ENCODE measurements around the gene DHX16. TPM values are rescaled to one million over a fixed set of nuclear protein-coding genes. Genes with fewer than 3 reads are reported as not detected.
A peak's percentile ranks its signal among the peaks of the same experiment; 100 is the strongest.
"Not testable (repeated sequence)": the region's sequence is repeated elsewhere in the genome, so short reads cannot be mapped to it uniquely, and the experiment has no call there.

Gene DHX16
- 16.8 TPM for total RNA-seq
- polyA plus RNA-seq, result 29.5 TPM

- H3K4me1 ChIP-seq (ENCODE audit: insufficient read depth), result peaks cover 2% of the 10 kb centered on the region
- H3K36me3 ChIP-seq (ENCODE audit: insufficient read depth), result no peaks in the 10 kb centered on the region
- peak; percentile 93 for DNase-seq (ENCODE audit: extremely low spot score)
- H3K4me3 ChIP-seq (ENCODE audit: low read depth, low read length), result peak within 1 kb of the TSS; percentile 86
- under 1% methylated on average over 57 of the region's 57 CpGs for WGBS
- no peak within 1 kb of the TSS for H3K27ac ChIP-seq (ENCODE audit: low read depth)
These were observed at the start of gene DHX16 for GRCh38 chr6:30672445-30673253. DHX16 (minus strand) TSS chr6:30673006; CDS start chr6:30672841, 165 bp downstream.

- not testable (repeated sequence) for DNase-seq (ENCODE audit: extremely low spot score); H3K36me3 ChIP-seq (ENCODE audit: insufficient read depth); H3K4me1 ChIP-seq (ENCODE audit: insufficient read depth)
- Histone ChIP-seq H3K4me3 (ENCODE audit: low read depth, low read length) (peak overlapping the region; percentile 95), H3K27ac (ENCODE audit: low read depth) (peak overlapping the region; percentile 65)
- 5% methylated on average over 10 of the region's 10 CpGs for WGBS
These were observed 49.1 kb upstream of the DHX16 start for GRCh38 chr6:30722025-30722279.

GRCh38 chr6:30721198-30722024 lies 48.6 kb upstream of the DHX16 start:
- no peaks in the 10 kb centered on the region for H3K4me1 ChIP-seq (ENCODE audit: insufficient read depth)
- H3K4me3 ChIP-seq (ENCODE audit: low read depth, low read length), result peak overlapping the region; percentile 95
- H3K27ac ChIP-seq (ENCODE audit: low read depth), result peak overlapping the region; percentile 90
- under 1% methylated on average over 71 of the region's 71 CpGs for WGBS
- no peaks in the 10 kb centered on the region for H3K36me3 ChIP-seq (ENCODE audit: insufficient read depth)
- peak; percentile 83 for DNase-seq (ENCODE audit: extremely low spot score)

GRCh38 chr6:30720738-30721197 lies 48.0 kb upstream of the DHX16 start:
- WGBS, result under 1% methylated on average over 29 of the region's 29 CpGs
- Histone ChIP-seq H3K27ac (ENCODE audit: low read depth) (peak overlapping the region; percentile 90), H3K36me3 (ENCODE audit: insufficient read depth) (no peaks in the 10 kb centered on the region), H3K4me1 (ENCODE audit: insufficient read depth) (no peaks in the 10 kb centered on the region), H3K4me3 (ENCODE audit: low read depth, low read length) (peak overlapping the region; percentile 95)
- no peak for DNase-seq (ENCODE audit: extremely low spot score)

DNA sequence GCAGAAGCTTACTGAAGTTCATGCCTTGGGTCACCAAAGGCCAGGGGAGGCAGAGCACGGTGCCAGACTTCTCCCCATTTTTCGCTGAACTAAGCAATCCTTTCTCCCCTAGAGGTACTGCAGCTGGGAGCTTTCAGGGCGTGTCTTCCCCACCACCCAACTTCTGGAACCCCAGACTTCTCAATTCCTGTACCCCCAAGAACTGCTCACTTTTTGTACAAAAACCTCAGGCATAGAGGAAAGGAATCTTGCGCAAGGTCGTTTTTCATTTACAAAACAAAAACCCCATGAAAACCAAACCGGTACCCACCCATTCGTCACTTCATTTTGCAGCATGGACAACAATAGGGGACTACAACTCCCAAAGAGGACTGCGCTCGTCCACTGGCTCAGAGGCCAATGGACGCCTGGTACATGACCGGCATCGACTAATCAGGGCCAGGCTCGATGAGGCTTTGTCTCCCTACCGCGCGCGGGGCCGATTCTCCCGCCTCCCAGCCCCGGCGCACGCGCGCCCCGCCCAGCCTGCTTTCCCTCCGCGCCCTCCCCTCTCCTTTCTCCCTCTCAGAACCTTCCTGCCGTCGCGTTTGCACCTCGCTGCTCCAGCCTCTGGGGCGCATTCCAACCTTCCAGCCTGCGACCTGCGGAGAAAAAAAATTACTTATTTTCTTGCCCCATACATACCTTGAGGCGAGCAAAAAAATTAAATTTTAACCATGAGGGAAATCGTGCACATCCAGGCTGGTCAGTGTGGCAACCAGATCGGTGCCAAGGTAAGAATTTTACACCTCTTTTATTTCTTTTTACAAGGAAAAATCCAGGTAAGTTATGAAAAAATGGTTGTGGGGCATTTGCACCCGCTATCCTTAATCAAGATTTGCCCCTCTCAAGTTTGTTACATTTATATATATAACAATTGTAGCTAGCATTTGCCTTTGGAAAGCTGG lies 47.3 kb upstream of the DHX16 start, which contains the start of gene TUBB:
TUBB (plus strand) TSS at position 562 of the 947 bp plus-strand sequence; CDS start at position 717, 155 bp downstream.
- H3K36me3 ChIP-seq (ENCODE audit: insufficient read depth), result no peaks in the 10 kb centered on the region
- DNase-seq (ENCODE audit: extremely low spot score), result peak; percentile 97
- WGBS, result under 1% methylated on average over 38 of the region's 38 CpGs
- H3K4me3 ChIP-seq (ENCODE audit: low read depth, low read length), result peak within 1 kb of the TSS; percentile 95
- H3K4me1 ChIP-seq (ENCODE audit: insufficient read depth), result no peaks in the 10 kb centered on the region
- peak within 1 kb of the TSS; percentile 90 for H3K27ac ChIP-seq (ENCODE audit: low read depth)

GRCh38 chr6:30719356-30719755 lies 46.5 kb upstream of the DHX16 start:
- WGBS, result 22% methylated on average over 8 of the region's 8 CpGs
- H3K36me3 ChIP-seq (ENCODE audit: insufficient read depth), result no peaks in the 10 kb centered on the region
- no peaks in the 10 kb centered on the region for H3K4me1 ChIP-seq (ENCODE audit: insufficient read depth)
- no peak for DNase-seq (ENCODE audit: extremely low spot score)
- H3K27ac ChIP-seq (ENCODE audit: low read depth), result peak overlapping the region; percentile 64
- H3K4me3 ChIP-seq (ENCODE audit: low read depth, low read length), result peak overlapping the region; percentile 10

GRCh38 chr6:30717845-30718720 lies 45.3 kb upstream of the DHX16 start:
- WGBS, result 75% methylated on average over 37 of the region's 37 CpGs
- DNase-seq (ENCODE audit: extremely low spot score); H3K36me3 ChIP-seq (ENCODE audit: insufficient read depth); H3K4me1 ChIP-seq (ENCODE audit: insufficient read depth): not testable (repeated sequence)
- H3K27ac ChIP-seq (ENCODE audit: low read depth), result peak overlapping the region; percentile 78
- peak overlapping the region; percentile 14 for H3K4me3 ChIP-seq (ENCODE audit: low read depth, low read length)

DNA sequence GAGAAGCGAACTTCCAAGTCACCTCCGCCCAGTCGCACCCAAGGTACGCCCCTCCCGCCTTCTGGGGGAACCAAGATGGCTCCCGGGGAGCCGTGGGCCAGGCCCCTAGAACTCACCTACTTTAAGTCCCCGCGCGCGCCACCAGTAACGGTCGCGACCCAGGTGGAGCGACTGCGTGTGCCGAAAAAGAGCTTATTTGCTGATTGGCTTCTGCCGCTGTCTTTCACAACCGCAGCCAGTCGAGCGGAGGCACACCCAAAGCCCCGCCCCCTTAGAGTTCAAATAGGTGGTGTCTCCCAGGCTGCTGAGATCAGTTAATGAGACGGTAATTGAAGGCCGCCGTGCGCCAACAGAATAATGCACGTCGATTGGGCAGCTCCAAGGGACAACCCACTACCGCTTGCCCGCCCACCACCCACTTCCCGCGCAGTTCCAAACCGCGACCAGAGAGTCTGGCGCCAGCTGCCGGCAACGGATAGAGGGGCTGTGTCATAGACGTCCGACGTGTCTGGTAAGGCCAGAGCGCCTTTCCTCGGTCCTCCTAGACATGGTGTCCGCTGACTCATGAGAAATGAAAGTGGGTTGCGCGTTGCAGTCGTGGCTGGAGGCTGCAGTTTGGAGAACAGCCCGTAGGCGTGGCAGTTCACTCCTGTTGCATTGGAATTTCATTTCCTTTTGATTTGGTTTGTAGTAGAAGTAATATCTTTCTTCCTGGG lies 44.5 kb upstream of the DHX16 start, which contains the start of gene MDC1:
MDC1 (minus strand) TSS at position 153 of the 716 bp plus-strand sequence. CDS start 2,106 bp downstream, outside the sequence.
- H3K4me3 ChIP-seq (ENCODE audit: low read depth, low read length), result peak within 1 kb of the TSS; percentile 43
- peak; percentile 98 for DNase-seq (ENCODE audit: extremely low spot score)
- H3K36me3 ChIP-seq (ENCODE audit: insufficient read depth), result no peaks in the 10 kb centered on the region
- peak within 1 kb of the TSS; percentile 83 for H3K27ac ChIP-seq (ENCODE audit: low read depth)
- H3K4me1 ChIP-seq (ENCODE audit: insufficient read depth), result no peaks in the 10 kb centered on the region
- WGBS, result under 1% methylated on average over 48 of the region's 48 CpGs

DNA sequence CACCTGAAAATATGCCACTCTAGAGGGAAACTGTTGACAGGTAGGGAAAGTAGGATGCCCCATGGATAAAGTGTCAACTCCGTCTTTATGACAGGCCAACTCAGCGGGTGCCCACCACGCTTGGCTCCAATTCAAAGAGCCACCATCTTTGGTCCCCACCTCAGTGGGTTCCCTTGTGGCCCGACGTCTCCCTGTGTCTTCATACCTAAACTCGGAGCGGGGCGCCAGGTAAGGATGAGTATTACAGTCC lies 44.0 kb upstream of the DHX16 start:
- 2% methylated on average over 8 of the region's 8 CpGs for WGBS

GRCh38 chr6:30714263-30714662 lies 41.5 kb upstream of the DHX16 start:
- H3K4me3 ChIP-seq (ENCODE audit: low read depth, low read length), result no peak overlapping the region

More for the DNA sequence above, 44.0 kb upstream of the DHX16 start:
- peak overlapping the region; percentile 83 for H3K27ac ChIP-seq (ENCODE audit: low read depth)
- H3K36me3 ChIP-seq (ENCODE audit: insufficient read depth), result peaks cover under 1% of the 10 kb centered on the region
- peak overlapping the region; percentile 43 for H3K4me3 ChIP-seq (ENCODE audit: low read depth, low read length)
- H3K4me1 ChIP-seq (ENCODE audit: insufficient read depth), result no peaks in the 10 kb centered on the region
- no peak for DNase-seq (ENCODE audit: extremely low spot score)

GRCh38 chr6:30712441-30712945 lies 39.7 kb upstream of the DHX16 start:
- 81% methylated on average over 7 of the region's 7 CpGs for WGBS
- Histone ChIP-seq H3K4me3 (ENCODE audit: low read depth, low read length) (no peak overlapping the region), H3K36me3 (ENCODE audit: insufficient read depth) (peaks cover 2% of the 10 kb centered on the region), H3K27ac (ENCODE audit: low read depth) (no peak overlapping the region), H3K4me1 (ENCODE audit: insufficient read depth) (no peaks in the 10 kb centered on the region)
- no peak for DNase-seq (ENCODE audit: extremely low spot score)

More at GRCh38 chr6:30714263-30714662, 41.5 kb upstream of the DHX16 start:
- Histone ChIP-seq H3K4me1 (ENCODE audit: insufficient read depth) (no peaks in the 10 kb centered on the region), H3K36me3 (ENCODE audit: insufficient read depth) (peaks cover 2% of the 10 kb centered on the region), H3K27ac (ENCODE audit: low read depth) (no peak overlapping the region)
- 96% methylated on average over 1 of the region's 1 CpG for WGBS
- DNase-seq (ENCODE audit: extremely low spot score), result no peak
